Upper lobe of left lung (tissue), 6 donors: Measurements from ENCODE around the gene ZBTB24. TPM values are rescaled to one million over a fixed set of nuclear protein-coding genes. Genes with fewer than 3 reads are reported as not detected.

ENCODE experiments used
- ATAC-seq, 2 donors: fragments of 200-7000 bp; cut with Tn5 transposase; one replicate each; pipeline ENCODE4 v1.9.1; 2022; ENCODE audit warnings: mild to moderate bottlenecking in 2 of 2, moderate library complexity in 2 of 2; ENCODE audit not compliant: low FRiP score in 2 of 2
- DNase-seq, 2 donors: peaks; one replicate each; pipeline ENCODE4 v3.0.0-alpha.2; 2019 to 2020
- H3K27ac ChIP-seq, 4 donors: fragments of 200-600 bp; sonication (generic); one replicate each; pipeline ENCODE4 v1.5.1; 2016 to 2019
- H3K27me3 ChIP-seq, 4 donors: fragments of 200-600 bp; sonication (generic); one replicate each; pipeline ENCODE4 v1.5.1; 2017 to 2019
- H3K36me3 ChIP-seq, 4 donors: fragments of 200-600 bp; sonication (generic); one replicate each; pipeline ENCODE4 v1.5.1; 2016 to 2019
- H3K4me1 ChIP-seq, 4 donors: fragments of 200-600 bp; sonication (generic); one replicate each; pipeline ENCODE4 v1.5.1; 2018 to 2019
- H3K4me3 ChIP-seq, 4 donors: fragments of 200-600 bp; sonication (generic); one replicate each; pipeline ENCODE4 v1.5.1; 2017 to 2019; ENCODE audit warnings: mild to moderate bottlenecking in 2 of 4, moderate library complexity in 1 of 4
- H3K9me3 ChIP-seq, 4 donors: fragments of 200-600 bp; sonication (generic); one replicate each; pipeline ENCODE4 v1.5.1; 2018 to 2019
- CTCF ChIP-seq, 6 experiments: fragments of 450-650 bp in 4 of 6; fragments of 200-600 bp in 2 of 6; sonication (generic) in 2 of 6; IDR thresholded peaks; one replicate each; pipeline ENCODE4 v1.5.1; 2016 to 2019; ENCODE audit warnings: antibody characterized with exemption in 6 of 6
- EP300 ChIP-seq, 4 donors: sonication (generic); formaldehyde crosslinking; IDR thresholded peaks; one replicate each; pipeline ENCODE4 v1.5.1; 2017; ENCODE audit warnings: antibody characterized with exemption in 4 of 4, control low read depth in 2 of 4
- POLR2A ChIP-seq, 4 donors: fragments of 450-650 bp; IDR thresholded peaks; one replicate each; pipeline ENCODE4 v1.5.1; 2016 to 2017; ENCODE audit warnings: antibody characterized with exemption in 4 of 4, mild to moderate bottlenecking in 2 of 4
- POLR2AphosphoS5 ChIP-seq, 2 donors: sonication (generic); formaldehyde crosslinking; IDR thresholded peaks; one replicate each; pipeline ENCODE4 v1.5.1; 2017; ENCODE audit warnings: antibody characterized with exemption in 2 of 2
- WGBS, 2 donors: methylation state at CpG; one replicate each; pipeline ENCODE4 v1.1.5; 2017 to 2018; 5-methylcytosine and 5-hydroxymethylcytosine counted together
- total RNA-seq, 6 donors: library from RNA; depleted of rRNA in 4 of 6; stranded (reverse); fragments of >200 nt in 4 of 6; gene quantifications; one replicate each; pipeline versions ENCODE4 v1.1.0 to v1.2.1, GENCODE V29; 2016 to 2021
- donor health status: DM: no; HTN: no; CAD: no; lungs with moderate emphysema.
- donor health status: DM: no; HTN: yes; CAD: no; lungs with severe emphysema.

ZBTB24 gene
- total RNA-seq, 6 donors from 2014 or later: 5.1 to 14.9 (median 9.7) TPM

DNA sequence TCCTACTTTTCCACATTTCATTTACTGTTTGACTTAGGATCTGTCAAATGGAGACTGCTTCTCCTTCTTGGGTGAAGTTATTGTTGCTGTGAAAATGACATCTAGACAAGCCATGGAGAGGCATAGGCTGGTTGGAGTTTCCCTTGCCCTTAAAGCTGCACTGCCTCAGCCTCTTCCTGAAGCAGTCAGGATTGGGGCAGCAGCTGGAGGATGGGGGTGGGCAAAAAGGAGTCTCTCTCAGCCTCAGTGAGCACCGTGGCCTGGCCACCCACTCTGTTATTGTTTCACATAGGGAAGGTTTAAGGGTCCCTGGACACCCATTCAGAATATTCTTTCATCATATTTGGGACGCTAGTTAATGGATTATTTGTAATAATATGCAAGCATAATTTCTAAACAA lies 7.7 kb upstream of the ZBTB24 start:
- no peak for DNase-seq
- TF ChIP-seq CTCF (IDR thresholded peaks at IDR 0.05): no peak
- no peak for TF ChIP-seq POLR2AphosphoS5 (IDR thresholded peaks at IDR 0.05)
- no peak for TF ChIP-seq EP300 (IDR thresholded peaks at IDR 0.05)
- no peak for TF ChIP-seq POLR2A (IDR thresholded peaks at IDR 0.05)
- Histone ChIP-seq H3K4me1 (no peaks in the 10 kb centered on the region), H3K27me3 (no peaks in the 10 kb centered on the region), H3K9me3 (no peaks in the 10 kb centered on the region), H3K27ac (no peak overlapping the region), H3K4me3 (no peak overlapping the region), H3K36me3 (no peaks in the 10 kb centered on the region)
- ATAC-seq: no peak
- WGBS, 2 donors: 59 to 69% methylated on average over 2 of the region's 2 CpGs

DNA sequence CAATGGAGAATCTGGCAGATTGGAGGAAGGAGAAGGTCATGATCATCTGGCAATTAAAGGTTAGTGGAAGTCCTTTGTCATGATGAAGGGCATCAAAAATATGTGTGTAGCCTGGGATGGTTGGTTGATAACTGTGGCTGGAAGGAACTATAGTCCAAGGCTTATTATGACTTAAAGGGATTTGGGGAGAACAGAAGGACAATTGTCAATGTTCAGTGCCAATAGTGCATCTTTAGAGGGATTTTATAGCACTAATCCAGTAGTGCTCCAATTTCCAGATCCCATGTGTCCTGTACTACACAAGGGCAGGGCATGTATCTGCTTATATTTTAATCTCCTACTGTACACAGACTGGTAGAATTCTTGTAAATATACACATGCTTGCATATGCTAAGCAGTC lies 5.0 kb upstream of the ZBTB24 start:
- DNase-seq (no peak), ATAC-seq (no peak)
- Histone ChIP-seq H3K4me3 (no peak overlapping the region), H3K27ac (no peak overlapping the region), H3K9me3 (no peaks in the 10 kb centered on the region), H3K4me1 (peaks cover 0 to 12% (median 0%) of the 10 kb centered on the region in 4 donors), H3K36me3 (no peaks in the 10 kb centered on the region), H3K27me3 (no peaks in the 10 kb centered on the region)
- TF ChIP-seq POLR2A (IDR thresholded peaks at IDR 0.05): no peak

DNA sequence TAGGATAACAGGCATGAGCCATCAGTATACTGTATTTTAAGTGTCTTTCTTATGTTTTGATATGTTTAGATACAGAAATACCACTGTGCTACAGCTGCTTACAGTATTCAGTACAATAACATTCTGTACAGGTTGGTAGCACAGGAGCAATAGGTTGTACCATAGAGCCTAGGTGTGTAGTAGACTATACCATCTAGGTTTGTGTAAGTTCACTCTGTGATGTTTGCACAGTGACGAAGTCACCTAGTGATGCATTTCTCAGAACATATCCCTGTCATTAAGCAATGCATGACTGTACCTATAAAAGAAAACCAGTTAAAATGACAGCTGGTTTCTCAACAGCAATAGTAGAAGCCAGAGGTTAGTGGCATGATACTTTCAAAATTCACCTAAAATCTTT lies 3.0 kb upstream of the ZBTB24 start:
- H3K27ac ChIP-seq: no peak overlapping the region
- H3K9me3 ChIP-seq: no peaks in the 10 kb centered on the region
- ATAC-seq: no peak
- H3K4me3 ChIP-seq: no peak overlapping the region
- no peak for TF ChIP-seq EP300 (IDR thresholded peaks at IDR 0.05)
- TF ChIP-seq CTCF (IDR thresholded peaks at IDR 0.05): no peak
- no peak for TF ChIP-seq POLR2AphosphoS5 (IDR thresholded peaks at IDR 0.05)
- TF ChIP-seq POLR2A (IDR thresholded peaks at IDR 0.05): no peak
- H3K4me1 ChIP-seq: peaks cover 13 to 30% (median 14%) of the 10 kb centered on the region in 4 donors
- H3K36me3 ChIP-seq: peaks cover 0 to 4% (median 0%) of the 10 kb centered on the region in 4 donors
- 61 to 81% methylated on average over 1 of the region's 1 CpG for whole genome bisulfite sequencing, 2 donors
- no peak for DNase-seq
- H3K27me3 ChIP-seq: no peaks in the 10 kb centered on the region

- Histone ChIP-seq H3K36me3 (peaks cover 0 to 11% (median 0%) of the 10 kb centered on the region in 4 donors), H3K4me3 (no peak overlapping the region), H3K27me3 (no peaks in the 10 kb centered on the region), H3K27ac (no peak overlapping the region), H3K4me1 (peaks cover 19 to 36% (median 21%) of the 10 kb centered on the region in 4 donors), H3K9me3 (no peaks in the 10 kb centered on the region)
- WGBS, 2 donors: 79 to 82% methylated on average over 3 of the region's 3 CpGs
- DNase-seq: no peak
- no peak for ATAC-seq
- TF ChIP-seq EP300 (IDR thresholded peaks at IDR 0.05) (no peak), POLR2A (IDR thresholded peaks at IDR 0.05) (no peak), POLR2AphosphoS5 (IDR thresholded peaks at IDR 0.05) (no peak), CTCF (IDR thresholded peaks at IDR 0.05) (no peak)
Observed at GRCh38 chr6:109485266-109485935, 2.4 kb upstream of the ZBTB24 start.

DNA sequence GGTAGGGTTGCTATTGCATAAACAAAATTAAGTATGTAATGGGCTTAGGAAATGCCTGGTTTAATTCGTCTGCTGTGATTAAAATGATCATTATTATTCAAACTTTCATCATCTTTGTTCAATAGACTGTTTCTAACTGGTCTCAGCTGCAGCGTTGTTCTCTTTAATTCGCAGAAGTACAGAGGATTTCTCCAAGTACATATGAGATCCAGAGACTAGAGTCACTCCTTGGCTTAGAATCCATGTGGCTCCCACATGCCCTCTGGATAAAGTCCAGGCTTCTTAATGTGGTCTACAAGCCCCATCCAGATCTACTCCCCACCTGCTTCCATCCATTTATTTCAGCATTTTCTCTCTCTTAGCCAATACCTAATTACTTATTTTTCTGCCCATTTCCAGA lies 1.1 kb upstream of the ZBTB24 start:
- no peak for DNase-seq
- TF ChIP-seq POLR2A (IDR thresholded peaks at IDR 0.05) (no peak), POLR2AphosphoS5 (IDR thresholded peaks at IDR 0.05) (no peak), CTCF (IDR thresholded peaks at IDR 0.05) (no peak), EP300 (IDR thresholded peaks at IDR 0.05) (no peak)
- H3K27me3 ChIP-seq: no peaks in the 10 kb centered on the region
- H3K36me3 ChIP-seq: peaks cover 0 to 15% (median 0%) of the 10 kb centered on the region in 4 donors
- H3K4me3 ChIP-seq: peak overlapping the region in 1 of 4 donors; percentile 100
- 66 to 69% methylated on average over 3 of the region's 3 CpGs for WGBS, 2 donors
- no peaks in the 10 kb centered on the region for H3K9me3 ChIP-seq
- ATAC-seq: no peak
- H3K4me1 ChIP-seq: peaks cover 30 to 47% (median 31%) of the 10 kb centered on the region in 4 donors
- H3K27ac ChIP-seq: peak overlapping the region in 3 of 4 donors; percentile 49 to 94 (median 73)
